Left lung (tissue), 10 donors: Measurements from ENCODE around the gene ARHGEF25. TPM values are rescaled to one million over a fixed set of nuclear protein-coding genes. Genes with fewer than 3 reads are reported as not detected.
"Not testable (repeated sequence)": the region's sequence is repeated elsewhere in the genome, so short reads cannot be mapped to it uniquely, and the experiment has no call there.

Experiments used
- ATAC-seq: fragments of 200-7000 bp; cut with Tn5 transposase; one replicate; pipeline ENCODE4 v1.9.1; 2020; ENCODE audit warnings: moderate library complexity
- DNase-seq, 4 donors: peaks; one replicate each; pipeline ENCODE4 v3.0.0-alpha.2; 2013 to 2020
- H3K27ac ChIP-seq, 2 donors: fragments of 200-600 bp; sonication (generic) in 1 of 2; one replicate each; pipeline versions ENCODE4 v1.5.0 to v1.8.0; 2020 to 2021
- H3K27me3 ChIP-seq, 2 donors: fragments of 200-600 bp; sonication (generic) in 1 of 2; one replicate each; pipeline versions ENCODE4 v1.5.0 to v1.8.0; 2020 to 2021
- H3K36me3 ChIP-seq, 2 donors: fragments of 200-600 bp; sonication (generic) in 1 of 2; one replicate each; pipeline versions ENCODE4 v1.5.0 to v1.8.0; 2020 to 2021
- H3K4me1 ChIP-seq, 2 donors: fragments of 200-600 bp; one replicate each; pipeline ENCODE4 v1.8.0; 2021
- H3K4me3 ChIP-seq, 2 donors: fragments of 200-600 bp; sonication (generic) in 1 of 2; one replicate each; pipeline versions ENCODE4 v1.5.0 to v1.8.0; 2020 to 2021; ENCODE audit warnings: mild to moderate bottlenecking in 1 of 2
- H3K9me3 ChIP-seq, 2 donors: fragments of 200-600 bp; sonication (generic) in 1 of 2; one replicate each; pipeline versions ENCODE4 v1.5.0 to v1.8.0; 2020 to 2021
- intact Hi-C, 2 donors: fragments of 100-400 bp; cut with DNase I; formaldehyde crosslinking; loops; one replicate each; pipeline versions ENCODE4 v1.11.2 to v1.14.2; 2022
- polyA plus RNA-seq, 6 donors: library from polyadenylated mRNA; unstranded; fragments of 120-200 nt; gene quantifications; one replicate each; pipeline ENCODE4 v1.2.1, GENCODE V29; 2013; ENCODE audit not compliant: insufficient read length in 6 of 6
- total RNA-seq, 2 donors: library from RNA; stranded (reverse); fragmentation: NEBNext Ultra II Directional; extraction: Animal tissue kit (Norgen Biotek cat#: 25700); gene quantifications; one replicate each; pipeline ENCODE4 v1.2.1, GENCODE V29; 2021
- TF ChIP-seq, protein P1 (sequence below), 2 donors: fragments of 200-600 bp; sonication (generic) in 1 of 2; IDR thresholded peaks; one replicate each; pipeline versions ENCODE4 v1.5.0 to v1.8.0; 2021; ENCODE audit warnings: antibody characterized with exemption in 2 of 2
- donor health status: DM: no; HTN: yes; CAD: no.
- donor health status: DM: no; HTN: no; CAD: no.

ARHGEF25 gene
- total and polyA plus RNA-seq, 8 donors = 16.5 to 53.4 (median 45.7) TPM

DNA sequence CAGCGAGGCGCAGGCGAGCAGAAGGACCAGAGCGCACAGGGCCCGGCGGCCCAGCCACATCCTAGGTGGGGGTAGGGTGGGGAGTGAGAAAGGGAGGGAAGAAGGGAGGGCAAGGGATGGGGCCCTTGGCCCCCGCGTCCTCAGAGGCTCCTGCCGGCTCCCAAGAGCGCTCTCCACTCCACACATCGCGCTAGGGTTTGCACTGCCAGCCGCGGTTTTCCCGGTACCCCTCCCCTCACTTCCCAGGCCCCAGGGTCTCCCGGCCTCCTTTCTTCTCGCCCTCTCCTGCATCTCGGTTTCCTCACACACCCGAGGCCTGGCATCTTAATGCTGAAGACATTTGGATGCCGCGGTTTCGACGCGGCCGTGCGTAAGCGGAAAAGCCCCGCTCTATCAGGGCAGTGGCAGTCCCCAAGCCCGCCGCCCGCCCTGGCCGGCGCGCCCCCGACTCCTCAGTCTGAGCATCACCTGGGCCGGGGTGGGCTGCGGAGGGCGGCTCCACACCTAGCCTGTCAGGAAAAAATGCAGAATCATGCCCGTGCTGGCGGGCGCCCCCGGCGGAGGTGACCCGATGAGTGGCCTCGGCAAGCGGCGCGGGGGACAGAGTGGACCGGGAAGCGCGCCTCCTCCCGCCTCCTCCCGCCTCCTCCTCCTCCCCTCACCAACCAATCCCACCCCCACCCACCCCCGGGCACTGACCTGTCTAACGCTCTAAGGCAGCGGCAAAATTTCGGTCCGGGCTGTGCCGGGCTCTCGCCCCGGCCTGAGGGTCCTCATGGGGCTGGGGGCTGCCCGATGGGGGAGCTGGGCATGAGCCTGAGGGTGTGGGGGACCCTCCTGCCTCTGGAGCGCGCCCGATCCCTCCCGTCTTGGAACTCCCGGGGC is 21.1 kb downstream of the ARHGEF25 start:
- H3K9me3 ChIP-seq = no peaks in the 10 kb centered on the region
- no peak overlapping the region for H3K27ac ChIP-seq
- TF ChIP-seq, protein P1, sequence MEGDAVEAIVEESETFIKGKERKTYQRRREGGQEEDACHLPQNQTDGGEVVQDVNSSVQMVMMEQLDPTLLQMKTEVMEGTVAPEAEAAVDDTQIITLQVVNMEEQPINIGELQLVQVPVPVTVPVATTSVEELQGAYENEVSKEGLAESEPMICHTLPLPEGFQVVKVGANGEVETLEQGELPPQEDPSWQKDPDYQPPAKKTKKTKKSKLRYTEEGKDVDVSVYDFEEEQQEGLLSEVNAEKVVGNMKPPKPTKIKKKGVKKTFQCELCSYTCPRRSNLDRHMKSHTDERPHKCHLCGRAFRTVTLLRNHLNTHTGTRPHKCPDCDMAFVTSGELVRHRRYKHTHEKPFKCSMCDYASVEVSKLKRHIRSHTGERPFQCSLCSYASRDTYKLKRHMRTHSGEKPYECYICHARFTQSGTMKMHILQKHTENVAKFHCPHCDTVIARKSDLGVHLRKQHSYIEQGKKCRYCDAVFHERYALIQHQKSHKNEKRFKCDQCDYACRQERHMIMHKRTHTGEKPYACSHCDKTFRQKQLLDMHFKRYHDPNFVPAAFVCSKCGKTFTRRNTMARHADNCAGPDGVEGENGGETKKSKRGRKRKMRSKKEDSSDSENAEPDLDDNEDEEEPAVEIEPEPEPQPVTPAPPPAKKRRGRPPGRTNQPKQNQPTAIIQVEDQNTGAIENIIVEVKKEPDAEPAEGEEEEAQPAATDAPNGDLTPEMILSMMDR (IDR thresholded peaks at IDR 0.05) = no peak
- intact Hi-C loops = no loop called here
- ATAC-seq = peak; percentile 24
- no peaks in the 10 kb centered on the region for H3K36me3 ChIP-seq
- no peak for DNase-seq
- H3K4me1 ChIP-seq = peaks cover 9 to 26% of the 10 kb centered on the region in 2 donors
- peak overlapping the region; percentile 30 to 41 for H3K4me3 ChIP-seq
- peaks cover 45 to 96% of the 10 kb centered on the region in 2 donors for H3K27me3 ChIP-seq

- no peaks in the 10 kb centered on the region for H3K36me3 ChIP-seq
- TF ChIP-seq, protein P1 (IDR thresholded peaks at IDR 0.05) = peak; percentile 85 to 92
- peak in 2 of 4 donors; percentile 64 to 94 for DNase-seq
- H3K4me1 ChIP-seq = peaks cover 4 to 17% of the 10 kb centered on the region in 2 donors
- no peak within 1 kb of the TSS for H3K27ac ChIP-seq
- intact Hi-C loops = no loop called here
- no peaks in the 10 kb centered on the region for H3K9me3 ChIP-seq
- H3K27me3 ChIP-seq = peaks cover 36 to 90% of the 10 kb centered on the region in 2 donors
- peak; percentile 96 for ATAC-seq
- H3K4me3 ChIP-seq = peak within 1 kb of the TSS; percentile 30 to 41
Observed at GRCh38 chr12:57632958-57633840, 22.0 kb downstream of the ARHGEF25 start, which contains the start of gene B4GALNT1. B4GALNT1 (minus strand) TSS chr12:57633201; CDS start chr12:57632132, 1,069 bp downstream.

- H3K36me3 ChIP-seq, H3K9me3 ChIP-seq, H3K4me3 ChIP-seq, H3K27ac ChIP-seq, intact Hi-C loops, ATAC-seq, DNase-seq: not testable (repeated sequence)
- peaks cover 18 to 78% of the 10 kb centered on the region in 2 donors for H3K27me3 ChIP-seq
- peaks cover 4 to 16% of the 10 kb centered on the region in 2 donors for H3K4me1 ChIP-seq
Observed at GRCh38 chr12:57636731-57637130, 25.5 kb downstream of the ARHGEF25 start.

GRCh38 chr12:57637364-57637763 is 26.1 kb downstream of the ARHGEF25 start:
- DNase-seq (no peak), ATAC-seq (no peak)
- intact Hi-C loops = no loop called here
- Histone ChIP-seq H3K9me3 (no peaks in the 10 kb centered on the region), H3K36me3 (no peaks in the 10 kb centered on the region), H3K4me3 (no peak overlapping the region), H3K27ac (no peak overlapping the region), H3K27me3 (peaks cover 11 to 78% of the 10 kb centered on the region in 2 donors), H3K4me1 (peaks cover 4 to 11% of the 10 kb centered on the region in 2 donors)
- TF ChIP-seq, protein P1 (IDR thresholded peaks at IDR 0.05) = no peak

- peaks cover 3 to 4% of the 10 kb centered on the region in 2 donors for H3K4me1 ChIP-seq
- no peak for ATAC-seq
- H3K27ac ChIP-seq = no peak overlapping the region
- no peaks in the 10 kb centered on the region for H3K36me3 ChIP-seq
- intact Hi-C loops = no loop called here
- TF ChIP-seq, protein P1 (IDR thresholded peaks at IDR 0.05) = no peak
- H3K27me3 ChIP-seq = peaks cover 6 to 78% of the 10 kb centered on the region in 2 donors
- no peak for DNase-seq
- H3K4me3 ChIP-seq = no peak overlapping the region
- no peaks in the 10 kb centered on the region for H3K9me3 ChIP-seq
Observed at GRCh38 chr12:57638096-57638495, 26.9 kb downstream of the ARHGEF25 start.
